ENCODE measurements around the gene SLC25A34. TPM values are rescaled to one million over a fixed set of nuclear protein-coding genes. Genes with fewer than 3 reads are reported as not detected.

SLC25A34 gene
- total and polyA plus RNA-seq, 10 of the 15 experiments (the other 5 are each of a cell fraction or from before 2014, with no cell fraction given) = 0.02 to 1.6 (median 0.39) TPM

- TF ChIP-seq NFYB (IDR thresholded peaks at IDR 0.05; ENCODE audit: insufficient read depth, low read depth, low read length) (no peak), MYB (IDR thresholded peaks at IDR 0.05; ENCODE audit: borderline replicate concordance, low read depth, low read length) (no peak)
Measured at GRCh38 chr1:15733726-15734226, 2.3 kb upstream of the SLC25A34 start (continued).

- Histone ChIP-seq H3K4me1 (ENCODE audit: control insufficient read depth, insufficient read depth, low read length) (no peaks in the 10 kb centered on the region), H3K27me3 (replicated peaks in 1 of 2; ENCODE audit: control insufficient read depth in 2 of 2, insufficient read depth in 2 of 2, low read length in 1 of 2) (no peaks in the 10 kb centered on the region), H3K4me3 (no peak overlapping the region), H3K36me3 (ENCODE audit: control insufficient read depth in 2 of 2, insufficient read depth in 2 of 2, low read length in 1 of 2) (peaks cover 4 to 15% of the 10 kb centered on the region in 2 experiments), H3K9ac (ENCODE audit: control insufficient read depth, insufficient read depth, low read length) (no peak overlapping the region), H3K79me2 (ENCODE audit: control insufficient read depth, insufficient read depth, low read length) (no peaks in the 10 kb centered on the region), H3K27ac (ENCODE audit: control insufficient read depth, insufficient read depth) (no peak overlapping the region), H4K20me1 (ENCODE audit: control insufficient read depth, insufficient read depth) (no peaks in the 10 kb centered on the region), H2AFZ (ENCODE audit: control insufficient read depth, low read depth, low read length) (no peak overlapping the region), H3K4me2 (ENCODE audit: control insufficient read depth, insufficient read depth) (no peak overlapping the region), H3K9me3 (replicated peaks; ENCODE audit: control insufficient read depth, insufficient read depth, low read length) (no peaks in the 10 kb centered on the region)
- SMC1A ChIA-PET (ENCODE audit: uncharacterized antibody, unreplicated experiment) = no interaction called here
- 89% methylated on average over 13 of the region's 13 CpGs for WGBS (ENCODE audit: insufficient coverage, insufficient replicate concordance, low lambda C conversion rate, missing lambda C conversion rate)
- no peak for TF ChIP-seq TAF1 (IDR thresholded peaks at IDR 0.05; ENCODE audit: borderline replicate concordance, low read depth, low read length)
- TF ChIP-seq ATF2 (IDR thresholded peaks at IDR 0.05; ENCODE audit: low read length) = no peak
- TF ChIP-seq HDAC6 (IDR thresholded peaks at IDR 0.05; ENCODE audit: unreplicated experiment) = no peak
- TF ChIP-seq YBX1 (IDR thresholded peaks at IDR 0.05) = no peak
- no peak for TF ChIP-seq EED (IDR thresholded peaks at IDR 0.05; ENCODE audit: low read depth)
- TF ChIP-seq TCF7 (IDR thresholded peaks at IDR 0.05; ENCODE audit: borderline replicate concordance) = no peak
- no peak for TF ChIP-seq NKRF (conservative IDR thresholded peaks at IDR 0.05)
- TF ChIP-seq MXI1 (IDR thresholded peaks at IDR 0.05; ENCODE audit: low read depth, low read length) = no peak
- TF ChIP-seq HDAC2 (IDR thresholded peaks at IDR 0.05) = no peak
- no peak for DNase-seq (ENCODE audit: low read depth, low spot score)
- in situ Hi-C loops (cut with MboI) = no loop called here
- no TSS peak for BruUV-seq (replicated peaks)
- POLR2A ChIA-PET = no interaction called here
- RAD21 ChIA-PET (ENCODE audit: unreplicated experiment) = no interaction called here
- CTCF ChIA-PET = no interaction called here
- ATAC-seq = no peak
- no peak for FAIRE-seq
- intact Hi-C loops (cut with micrococcal nuclease; ENCODE audit: unreplicated experiment) = loop anchor here (5.0 kb wide), 1 partner anchor 302 kb away; no protein-coding TSS in a partner anchor
Measured at GRCh38 chr1:15734296-15734695, 1.8 kb upstream of the SLC25A34 start.

Measured in GM12878 (cell line).